Activated CD8-positive, alpha-beta memory T cell treated with anti-CD3 and anti-CD28 coated beads, Interleukin-2, amount 50 U/mL, for 24 hours (primary cell): ENCODE measurements around the gene CDKN1C.

ENCODE experiments used
- DNase-seq: peaks from one replicate; pipeline ENCODE4 v3.0.0-alpha.2; 2020; ENCODE audit errors: extremely low read depth

The CDKN1C gene

GRCh38 chr11:2923446-2924375 is 38.1 kb upstream of the CDKN1C start:
- no peak for DNase-seq

- no peak for DNase-seq
These were observed 37.1 kb upstream of the CDKN1C start for GRCh38 chr11:2922655-2923054.

- no peak for DNase-seq
These were observed 36.3 kb upstream of the CDKN1C start for GRCh38 chr11:2921742-2922493.

GRCh38 chr11:2921261-2921660 is 35.7 kb upstream of the CDKN1C start:
- no peak for DNase-seq

- DNase-seq = no peak
These were observed 34.8 kb upstream of the CDKN1C start for GRCh38 chr11:2920343-2920742.

GRCh38 chr11:2919837-2920236 is 34.3 kb upstream of the CDKN1C start:
- no peak for DNase-seq

GRCh38 chr11:2919188-2919587 is 33.6 kb upstream of the CDKN1C start:
- no peak for DNase-seq

GRCh38 chr11:2917842-2918490 is 32.4 kb upstream of the CDKN1C start:
- DNase-seq = no peak

GRCh38 chr11:2916892-2917645 is 31.5 kb upstream of the CDKN1C start:
- DNase-seq = no peak

GRCh38 chr11:2916114-2916891 is 30.7 kb upstream of the CDKN1C start:
- DNase-seq = no peak

GRCh38 chr11:2915473-2915872 is 29.9 kb upstream of the CDKN1C start:
- DNase-seq = no peak

- no peak for DNase-seq
These were observed 29.1 kb upstream of the CDKN1C start for GRCh38 chr11:2914455-2915195.

GRCh38 chr11:2913776-2914175 is 28.2 kb upstream of the CDKN1C start:
- DNase-seq = no peak

- DNase-seq = no peak
These were observed 27.4 kb upstream of the CDKN1C start for GRCh38 chr11:2913019-2913431.

- DNase-seq = no peak
These were observed 26.9 kb upstream of the CDKN1C start for GRCh38 chr11:2912498-2912897.

GRCh38 chr11:2911785-2912391 is 26.3 kb upstream of the CDKN1C start:
- no peak for DNase-seq

- DNase-seq = no peak
These were observed 25.7 kb upstream of the CDKN1C start for GRCh38 chr11:2911088-2911784.

GRCh38 chr11:2910401-2910955 is 24.9 kb upstream of the CDKN1C start:
- no peak for DNase-seq
